Measurements from ENCODE around the gene STK32B. TPM values are rescaled to one million over a fixed set of nuclear protein-coding genes. Genes with fewer than 3 reads are reported as not detected.

The STK32B gene
- total RNA-seq, 4 donors from 2014 or later: 0.39 to 2.7 (median 2.4) TPM

- H3K27ac ChIP-seq: no peak overlapping the region
- no peak for DNase-seq (ENCODE audit: low spot score in 2 of 2)
- H3K4me3 ChIP-seq: no peak overlapping the region
- H3K9me3 ChIP-seq: no peaks in the 10 kb centered on the region
- no peak for TF ChIP-seq EP300 (IDR thresholded peaks at IDR 0.05)
- TF ChIP-seq POLR2A (IDR thresholded peaks at IDR 0.05): no peak
- TF ChIP-seq, protein P1, sequence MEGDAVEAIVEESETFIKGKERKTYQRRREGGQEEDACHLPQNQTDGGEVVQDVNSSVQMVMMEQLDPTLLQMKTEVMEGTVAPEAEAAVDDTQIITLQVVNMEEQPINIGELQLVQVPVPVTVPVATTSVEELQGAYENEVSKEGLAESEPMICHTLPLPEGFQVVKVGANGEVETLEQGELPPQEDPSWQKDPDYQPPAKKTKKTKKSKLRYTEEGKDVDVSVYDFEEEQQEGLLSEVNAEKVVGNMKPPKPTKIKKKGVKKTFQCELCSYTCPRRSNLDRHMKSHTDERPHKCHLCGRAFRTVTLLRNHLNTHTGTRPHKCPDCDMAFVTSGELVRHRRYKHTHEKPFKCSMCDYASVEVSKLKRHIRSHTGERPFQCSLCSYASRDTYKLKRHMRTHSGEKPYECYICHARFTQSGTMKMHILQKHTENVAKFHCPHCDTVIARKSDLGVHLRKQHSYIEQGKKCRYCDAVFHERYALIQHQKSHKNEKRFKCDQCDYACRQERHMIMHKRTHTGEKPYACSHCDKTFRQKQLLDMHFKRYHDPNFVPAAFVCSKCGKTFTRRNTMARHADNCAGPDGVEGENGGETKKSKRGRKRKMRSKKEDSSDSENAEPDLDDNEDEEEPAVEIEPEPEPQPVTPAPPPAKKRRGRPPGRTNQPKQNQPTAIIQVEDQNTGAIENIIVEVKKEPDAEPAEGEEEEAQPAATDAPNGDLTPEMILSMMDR (IDR thresholded peaks at IDR 0.05): no peak
- no peaks in the 10 kb centered on the region for H3K27me3 ChIP-seq
- WGBS, 2 donors: 63 to 66% methylated on average over 6 of the region's 6 CpGs
- no peaks in the 10 kb centered on the region for H3K4me1 ChIP-seq
- H3K36me3 ChIP-seq: no peaks in the 10 kb centered on the region
These were observed 141.0 kb downstream of the STK32B start for GRCh38 chr4:5192271-5192670.

GRCh38 chr4:5192678-5193077 lies 141.4 kb downstream of the STK32B start:
- TF ChIP-seq, protein P1 (IDR thresholded peaks at IDR 0.05): no peak
- TF ChIP-seq EP300 (IDR thresholded peaks at IDR 0.05): no peak
- no peak for TF ChIP-seq POLR2A (IDR thresholded peaks at IDR 0.05)
- no peaks in the 10 kb centered on the region for H3K36me3 ChIP-seq
- H3K27ac ChIP-seq: no peak overlapping the region
- no peaks in the 10 kb centered on the region for H3K27me3 ChIP-seq
- no peaks in the 10 kb centered on the region for H3K4me1 ChIP-seq
- no peaks in the 10 kb centered on the region for H3K9me3 ChIP-seq
- H3K4me3 ChIP-seq: no peak overlapping the region
- no peak for DNase-seq (ENCODE audit: low spot score in 2 of 2)
- WGBS, 2 donors: 84 to 90% methylated on average over 12 of the region's 12 CpGs

- H3K27me3 ChIP-seq: no peaks in the 10 kb centered on the region
- H3K36me3 ChIP-seq: no peaks in the 10 kb centered on the region
- H3K9me3 ChIP-seq: no peaks in the 10 kb centered on the region
- DNase-seq (ENCODE audit: low spot score in 2 of 2): no peak
- H3K27ac ChIP-seq: no peak overlapping the region
- TF ChIP-seq, protein P1 (IDR thresholded peaks at IDR 0.05): no peak
- TF ChIP-seq EP300 (IDR thresholded peaks at IDR 0.05) (no peak), POLR2A (IDR thresholded peaks at IDR 0.05) (no peak)
- H3K4me1 ChIP-seq: no peaks in the 10 kb centered on the region
- no peak overlapping the region for H3K4me3 ChIP-seq
- WGBS, 2 donors: 87 to 88% methylated on average over 7 of the region's 7 CpGs
These were observed 147.6 kb downstream of the STK32B start for GRCh38 chr4:5198656-5199541.

DNA sequence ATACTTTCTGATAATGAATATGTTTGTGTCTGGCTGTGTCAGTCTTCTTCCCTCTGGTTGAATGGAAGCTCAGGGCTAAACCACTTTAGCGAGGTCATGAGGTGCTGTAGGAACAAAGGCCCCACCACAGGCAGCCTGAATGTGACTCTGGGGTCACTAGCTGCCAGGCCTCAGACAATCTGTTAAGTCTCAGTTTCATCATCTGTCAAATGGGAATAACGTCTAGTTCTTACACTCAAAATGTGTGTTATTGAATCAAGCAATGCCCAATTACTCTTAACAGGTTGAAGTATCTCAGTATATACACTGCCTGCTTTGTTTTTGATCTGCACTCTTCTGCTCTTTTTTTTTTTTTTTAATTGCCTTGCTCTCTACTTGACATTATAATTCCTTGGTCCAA lies 148.6 kb downstream of the STK32B start:
- WGBS, 2 donors: 62 to 74% methylated on average over 2 of the region's 2 CpGs
- Histone ChIP-seq H3K9me3 (no peaks in the 10 kb centered on the region), H3K27me3 (no peaks in the 10 kb centered on the region), H3K36me3 (no peaks in the 10 kb centered on the region), H3K4me1 (peaks cover 0 to 4% (median 0%) of the 10 kb centered on the region in 4 donors), H3K27ac (no peak overlapping the region), H3K4me3 (no peak overlapping the region)
- TF ChIP-seq, protein P1 (IDR thresholded peaks at IDR 0.05): no peak
- TF ChIP-seq EP300 (IDR thresholded peaks at IDR 0.05): no peak
- TF ChIP-seq POLR2A (IDR thresholded peaks at IDR 0.05): no peak
- DNase-seq (ENCODE audit: low spot score in 2 of 2): no peak

- H3K27ac ChIP-seq: no peak overlapping the region
- H3K4me3 ChIP-seq: no peak overlapping the region
- H3K9me3 ChIP-seq: no peaks in the 10 kb centered on the region
- TF ChIP-seq EP300 (IDR thresholded peaks at IDR 0.05) (no peak), POLR2A (IDR thresholded peaks at IDR 0.05) (no peak)
- TF ChIP-seq, protein P1 (IDR thresholded peaks at IDR 0.05): no peak
- WGBS, 2 donors: 65 to 77% methylated on average over 3 of the region's 3 CpGs
- no peak for DNase-seq (ENCODE audit: low spot score in 2 of 2)
- H3K27me3 ChIP-seq: no peaks in the 10 kb centered on the region
- no peaks in the 10 kb centered on the region for H3K36me3 ChIP-seq
- H3K4me1 ChIP-seq: peaks cover 0 to 5% (median 0%) of the 10 kb centered on the region in 4 donors
These were observed 149.2 kb downstream of the STK32B start for GRCh38 chr4:5200513-5200912.
